GM08714 (cell line): ENCODE results near the gene RUNX1.

Source experiments
- H3K4me3 ChIP-seq: fragments of 200-500 bp; sonication (Bioruptor generic); 2 replicates; pipeline ENCODE4 v1.5.1; 2014; ENCODE audit warnings: mild to moderate bottlenecking, low read length, inconsistent platforms
- ZNF274 ChIP-seq: IDR thresholded peaks from 2 replicates; pipeline ENCODE4 v1.6.1; 2012; ENCODE audit warnings: mild to moderate bottlenecking, low read depth, low read length

The RUNX1 gene

GRCh38 chr21:35048706-35049617 lies at the start of gene RUNX1:
RUNX1 (minus strand) TSS chr21:35049302.
- H3K4me3 ChIP-seq, result peak within 1 kb of the TSS; percentile 42; the same call in 1 of the 2 replicates

GRCh38 chr21:35097525-35097924 lies 48.4 kb upstream of the RUNX1 start:
- no peak overlapping the region for H3K4me3 ChIP-seq
- no peak for TF ChIP-seq ZNF274

More at GRCh38 chr21:35048706-35049617, at the start of gene RUNX1:
- no peak for TF ChIP-seq ZNF274

GRCh38 chr21:35096959-35097358 lies 47.9 kb upstream of the RUNX1 start:
- TF ChIP-seq ZNF274, result no peak
- no peak overlapping the region for H3K4me3 ChIP-seq

GRCh38 chr21:35095859-35096291 lies 46.8 kb upstream of the RUNX1 start:
- H3K4me3 ChIP-seq, result no peak overlapping the region
- no peak for TF ChIP-seq ZNF274

- no peak for TF ChIP-seq ZNF274
- H3K4me3 ChIP-seq, result no peak overlapping the region
Observed at GRCh38 chr21:35093514-35093913, 44.4 kb upstream of the RUNX1 start.

- TF ChIP-seq ZNF274, result no peak
- no peak overlapping the region for H3K4me3 ChIP-seq
Observed at GRCh38 chr21:35091496-35091895, 42.4 kb upstream of the RUNX1 start.

- no peak for TF ChIP-seq ZNF274
- H3K4me3 ChIP-seq, result no peak overlapping the region
Observed at GRCh38 chr21:35090403-35090802, 41.3 kb upstream of the RUNX1 start.

GRCh38 chr21:35088319-35088771 lies 39.2 kb upstream of the RUNX1 start:
- no peak for TF ChIP-seq ZNF274
- H3K4me3 ChIP-seq, result no peak overlapping the region

- no peak for TF ChIP-seq ZNF274
- no peak overlapping the region for H3K4me3 ChIP-seq
Observed at GRCh38 chr21:35086357-35086756, 37.3 kb upstream of the RUNX1 start.

- H3K4me3 ChIP-seq, result no peak overlapping the region
- TF ChIP-seq ZNF274, result no peak
Observed at GRCh38 chr21:35084869-35085268, 35.8 kb upstream of the RUNX1 start.

- H3K4me3 ChIP-seq, result no peak overlapping the region
- TF ChIP-seq ZNF274, result no peak
Observed at GRCh38 chr21:35083246-35083645, 34.1 kb upstream of the RUNX1 start.

- H3K4me3 ChIP-seq, result no peak overlapping the region
- TF ChIP-seq ZNF274, result no peak
Observed at GRCh38 chr21:35081861-35082260, 32.8 kb upstream of the RUNX1 start.

- no peak for TF ChIP-seq ZNF274
- H3K4me3 ChIP-seq, result no peak overlapping the region
Observed at GRCh38 chr21:35079181-35079580, 30.1 kb upstream of the RUNX1 start.

- H3K4me3 ChIP-seq, result no peak overlapping the region
- no peak for TF ChIP-seq ZNF274
Observed at GRCh38 chr21:35077975-35078374, 28.9 kb upstream of the RUNX1 start.

GRCh38 chr21:35077466-35077865 lies 28.4 kb upstream of the RUNX1 start:
- no peak for TF ChIP-seq ZNF274
- H3K4me3 ChIP-seq, result no peak overlapping the region
